ENCODE results near the gene NUP43. TPM values are rescaled to one million over a fixed set of nuclear protein-coding genes. Genes with fewer than 3 reads are reported as not detected.
"Not testable (repeated sequence)": the region's sequence is repeated elsewhere in the genome, so short reads cannot be mapped to it uniquely, and the experiment has no call there.

NUP43 gene
- total RNA-seq, 1 donor from 2014 or later, result 38.8 TPM

- TF ChIP-seq CTCF (IDR thresholded peaks at IDR 0.05; ENCODE audit: unreplicated experiment), result no peak
- Mint-ChIP-seq H3K4me1 (no peaks in the 10 kb centered on the region), H3K9me3 (peaks cover 10% of the 10 kb centered on the region), H3K36me3 (peaks cover 19% of the 10 kb centered on the region), H3K27ac (no peak overlapping the region), H3K27me3 (ENCODE audit: low read depth) (no peaks in the 10 kb centered on the region), H3K4me3 (no peak overlapping the region)
- no peak for DNase-seq (ENCODE audit: low spot score in 2 of 2, unreplicated experiment in 2 of 2)
Observed at GRCh38 chr6:149761438-149761837, 15.1 kb upstream of the NUP43 start.

GRCh38 chr6:149756261-149756636 lies 9.9 kb upstream of the NUP43 start:
- no peak overlapping the region for H3K27ac Mint-ChIP-seq
- peaks cover 8% of the 10 kb centered on the region for H3K36me3 Mint-ChIP-seq

GRCh38 chr6:149755300-149756260 lies 9.3 kb upstream of the NUP43 start:
- peak overlapping the region; percentile 1 for H3K27ac Mint-ChIP-seq
- H3K27me3 Mint-ChIP-seq (ENCODE audit: low read depth), result no peaks in the 10 kb centered on the region
- TF ChIP-seq CTCF (IDR thresholded peaks at IDR 0.05; ENCODE audit: unreplicated experiment), result no peak
- no peak for DNase-seq (ENCODE audit: low spot score in 2 of 2, unreplicated experiment in 2 of 2)
- H3K4me3 Mint-ChIP-seq, result no peak overlapping the region
- peaks cover 3% of the 10 kb centered on the region for H3K4me1 Mint-ChIP-seq
- peaks cover 8% of the 10 kb centered on the region for H3K36me3 Mint-ChIP-seq
- no peaks in the 10 kb centered on the region for H3K9me3 Mint-ChIP-seq

More at GRCh38 chr6:149756261-149756636, 9.9 kb upstream of the NUP43 start:
- Mint-ChIP-seq H3K9me3 (no peaks in the 10 kb centered on the region), H3K4me3 (no peak overlapping the region), H3K4me1 (no peaks in the 10 kb centered on the region), H3K27me3 (ENCODE audit: low read depth) (no peaks in the 10 kb centered on the region)
- no peak for TF ChIP-seq CTCF (IDR thresholded peaks at IDR 0.05; ENCODE audit: unreplicated experiment)
- DNase-seq (ENCODE audit: low spot score in 2 of 2, unreplicated experiment in 2 of 2), result no peak

GRCh38 chr6:149754548-149754947 lies 8.2 kb upstream of the NUP43 start:
- H3K27ac Mint-ChIP-seq, result no peak overlapping the region
- DNase-seq (ENCODE audit: low spot score in 2 of 2, unreplicated experiment in 2 of 2), result no peak
- TF ChIP-seq CTCF (IDR thresholded peaks at IDR 0.05; ENCODE audit: unreplicated experiment), result no peak

GRCh38 chr6:149753374-149753637 lies 7.0 kb upstream of the NUP43 start:
- H3K4me3 Mint-ChIP-seq; DNase-seq (ENCODE audit: low spot score in 2 of 2, unreplicated experiment in 2 of 2); H3K9me3 Mint-ChIP-seq; H3K4me1 Mint-ChIP-seq; H3K36me3 Mint-ChIP-seq; H3K27ac Mint-ChIP-seq; H3K27me3 Mint-ChIP-seq (ENCODE audit: low read depth): not testable (repeated sequence)

More at GRCh38 chr6:149754548-149754947, 8.2 kb upstream of the NUP43 start:
- Mint-ChIP-seq H3K27me3 (ENCODE audit: low read depth) (no peaks in the 10 kb centered on the region), H3K4me1 (peaks cover 7% of the 10 kb centered on the region), H3K36me3 (peaks cover 2% of the 10 kb centered on the region), H3K9me3 (no peaks in the 10 kb centered on the region), H3K4me3 (no peak overlapping the region)

GRCh38 chr6:149752600-149753373 lies 6.5 kb upstream of the NUP43 start:
- H3K4me1 Mint-ChIP-seq, result peaks cover 7% of the 10 kb centered on the region
- no peak overlapping the region for H3K27ac Mint-ChIP-seq
- H3K4me3 Mint-ChIP-seq, result no peak overlapping the region
- no peaks in the 10 kb centered on the region for H3K36me3 Mint-ChIP-seq
- no peaks in the 10 kb centered on the region for H3K27me3 Mint-ChIP-seq (ENCODE audit: low read depth)
- no peaks in the 10 kb centered on the region for H3K9me3 Mint-ChIP-seq
- no peak for TF ChIP-seq CTCF (IDR thresholded peaks at IDR 0.05; ENCODE audit: unreplicated experiment)
- DNase-seq (ENCODE audit: low spot score in 2 of 2, unreplicated experiment in 2 of 2), result no peak

GRCh38 chr6:149751920-149752319 lies 5.6 kb upstream of the NUP43 start:
- DNase-seq (ENCODE audit: low spot score in 2 of 2, unreplicated experiment in 2 of 2); H3K9me3 Mint-ChIP-seq; H3K4me1 Mint-ChIP-seq; H3K27me3 Mint-ChIP-seq (ENCODE audit: low read depth); H3K4me3 Mint-ChIP-seq; H3K36me3 Mint-ChIP-seq; H3K27ac Mint-ChIP-seq: not testable (repeated sequence)

Data from mesothelial cell of epicardium (in vitro differentiated cells).